GM12891 (cell line): ENCODE results near the gene TLL1.

Experiments
- PAX5 ChIP-seq: IDR thresholded peaks from 2 replicates; pipeline ENCODE4 v1.6.1; 2011; ENCODE audit warnings: low read length, moderate library complexity, mild to moderate bottlenecking; ENCODE audit not compliant: insufficient read depth, severe bottlenecking
- POLR2A ChIP-seq: IDR thresholded peaks from 2 replicates; pipeline ENCODE4 v1.6.1; 2011; ENCODE audit warnings: low read depth, low read length, control low read depth
- POLR2AphosphoS5 ChIP-seq: IDR thresholded peaks from 2 replicates; pipeline ENCODE4 v1.6.1; 2011; ENCODE audit warnings: low read depth, low read length, control low read depth
- POU2F2 ChIP-seq: IDR thresholded peaks from 2 replicates; pipeline ENCODE4 v1.6.1; 2011; ENCODE audit warnings: low read depth, mild to moderate bottlenecking, control low read depth, low read length, moderate library complexity
- SPI1 ChIP-seq: IDR thresholded peaks from 2 replicates; pipeline ENCODE4 v1.6.1; 2011; ENCODE audit warnings: low read depth, low read length, control low read depth
- TAF1 ChIP-seq: IDR thresholded peaks from 2 replicates; pipeline ENCODE4 v1.6.1; 2011; ENCODE audit warnings: low read depth, low read length, control low read depth

DNA sequence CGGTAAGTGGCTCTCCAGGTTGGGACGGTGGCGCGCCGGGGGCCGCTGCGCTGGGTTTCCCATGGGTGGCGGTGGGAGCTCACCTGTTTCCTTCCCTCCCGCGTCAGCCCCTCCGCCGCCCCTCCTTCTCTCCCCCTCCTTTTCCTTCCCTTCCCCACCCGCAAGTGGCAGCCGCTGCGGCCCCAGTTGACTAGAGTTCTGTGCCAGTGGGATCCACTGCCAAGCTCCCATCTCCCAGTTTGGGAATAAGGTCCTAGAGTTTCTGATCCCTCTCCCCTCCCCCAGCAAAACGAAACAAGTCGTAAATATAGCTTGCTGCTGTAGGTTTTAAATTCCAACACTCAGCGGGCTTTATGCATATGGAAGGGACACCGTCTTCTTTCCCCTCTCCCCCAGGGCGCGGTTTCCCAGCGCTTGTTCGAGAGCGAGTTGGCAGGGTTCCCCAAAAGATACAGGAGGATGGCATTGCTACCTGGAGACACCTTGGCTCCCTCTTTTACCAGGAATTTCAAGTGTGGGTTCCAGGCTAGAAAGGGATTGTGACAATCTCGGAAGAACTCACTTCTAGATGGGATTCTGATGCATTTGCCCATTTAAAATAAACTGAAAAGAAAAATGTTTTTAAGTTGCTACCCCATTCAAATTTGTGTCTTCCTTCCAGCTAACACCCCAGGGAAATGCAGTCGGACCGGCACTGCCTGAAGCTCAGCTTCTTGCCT is 1.2 kb downstream of the TLL1 start:
- TF ChIP-seq POLR2A: no peak
- no peak for TF ChIP-seq POLR2AphosphoS5
- TF ChIP-seq TAF1: no peak
- TF ChIP-seq POU2F2: no peak
- TF ChIP-seq PAX5: no peak
- no peak for TF ChIP-seq SPI1
